HepG2 (cell line): Measurements from ENCODE around the gene BCL6B. TPM values are rescaled to one million over a fixed set of nuclear protein-coding genes. Genes with fewer than 3 reads are reported as not detected.

Experiments used
- CHD4 ChIP-seq: fragments of 200-600 bp; sonication (generic); IDR thresholded peaks from 2 replicates; pipeline ENCODE4 v1.7.0; 2017; ENCODE audit warnings: mild to moderate bottlenecking, low read length, borderline replicate concordance
- HBP1 ChIP-seq: IDR thresholded peaks from 2 replicates; pipeline ENCODE4 v1.6.1; 2016; ENCODE audit warnings: low read depth, control low read depth
- HNF1A ChIP-seq, 2 experiments: sonication (generic) in 1 of 2; formaldehyde crosslinking in 1 of 2; IDR thresholded peaks; 2 replicates each; pipeline versions ENCODE4 v1.4.0 to v1.6.1; 2016 to 2020; ENCODE audit warnings: borderline replicate concordance in 1 of 2, low read depth in 1 of 2, mild to moderate bottlenecking in 1 of 2, missing genetic modification reagents in 1 of 2
- HOMEZ ChIP-seq: IDR thresholded peaks from 2 replicates; pipeline ENCODE4 v1.6.1; 2016; ENCODE audit warnings: low read depth
- HOXA7 ChIP-seq: sonication (generic); formaldehyde crosslinking; IDR thresholded peaks from 2 replicates; pipeline ENCODE4 v1.8.1; 2022; ENCODE audit warnings: mild to moderate bottlenecking, missing genetic modification reagents, moderate library complexity
- KLF9 ChIP-seq: IDR thresholded peaks from 2 replicates; pipeline ENCODE4 v1.6.1; 2016; ENCODE audit warnings: low read depth
- MAFF ChIP-seq: IDR thresholded peaks from 2 replicates; pipeline ENCODE4 v1.6.1; 2011; ENCODE audit warnings: low read depth, low read length, improper control_type of control experiment
- MED8 ChIP-seq: sonication (generic); formaldehyde crosslinking; IDR thresholded peaks from 2 replicates; pipeline ENCODE4 v1.8.1; 2023; ENCODE audit warnings: mild to moderate bottlenecking, missing genetic modification reagents; ENCODE audit not compliant: insufficient replicate concordance
- NCOA5 ChIP-seq: sonication (generic); formaldehyde crosslinking; IDR thresholded peaks from 2 replicates; pipeline ENCODE4 v1.4.0; 2020; ENCODE audit warnings: missing genetic modification reagents
- POLR2A ChIP-seq, 2 experiments: IDR thresholded peaks; 2 replicates each; pipeline ENCODE4 v1.6.1; 2011; ENCODE audit warnings: low read depth in 2 of 2, low read length in 2 of 2, mild to moderate bottlenecking in 1 of 2, moderate library complexity in 1 of 2; ENCODE audit not compliant: insufficient read depth in 1 of 2
- RFX1 ChIP-seq: fragments of 450-650 bp; IDR thresholded peaks from 2 replicates; pipeline ENCODE4 v1.6.1; 2017
- SP5 ChIP-seq: IDR thresholded peaks from 2 replicates; pipeline ENCODE4 v1.6.1; 2016; ENCODE audit warnings: low read depth, borderline replicate concordance
- STAT6 ChIP-seq: sonication (generic); formaldehyde crosslinking; IDR thresholded peaks from 2 replicates; pipeline ENCODE4 v1.4.0; 2020; ENCODE audit warnings: missing genetic modification reagents, mild to moderate bottlenecking, borderline replicate concordance
- ZBTB14 ChIP-seq: sonication (generic); formaldehyde crosslinking; IDR thresholded peaks from 2 replicates; pipeline ENCODE4 v1.4.0; 2020; ENCODE audit warnings: missing genetic modification reagents
- ZBTB42 ChIP-seq: sonication (generic); formaldehyde crosslinking; IDR thresholded peaks from 2 replicates; pipeline ENCODE4 v1.5.0; 2020; ENCODE audit warnings: mild to moderate bottlenecking, missing genetic modification reagents
- ZNF234 ChIP-seq: sonication (generic); formaldehyde crosslinking; conservative IDR thresholded peaks from 2 replicates; pipeline ENCODE4 v1.5.1; 2020; ENCODE audit warnings: mild to moderate bottlenecking, missing genetic modification reagents
- ZNF264 ChIP-seq: sonication (generic); formaldehyde crosslinking; IDR thresholded peaks from 2 replicates; pipeline ENCODE4 v1.4.0; 2020; ENCODE audit warnings: missing genetic modification reagents
- ZNF501 ChIP-seq: sonication (generic); formaldehyde crosslinking; IDR thresholded peaks from 2 replicates; pipeline ENCODE4 v1.5.1; 2020; ENCODE audit warnings: mild to moderate bottlenecking, moderate library complexity, missing genetic modification reagents
- ZNF878 ChIP-seq: sonication (generic); formaldehyde crosslinking; IDR thresholded peaks from 2 replicates; pipeline ENCODE4 v1.8.1; 2023; ENCODE audit warnings: mild to moderate bottlenecking, missing genetic modification reagents, moderate library complexity
- polyA plus RNA-seq, 8 experiments: library from polyadenylated mRNA; depleted of rRNA in 3 of 8; stranded (reverse) in 7 of 8; unstranded in 1 of 8; fragments of >200 nt; fragmentation: Illumina TruSeq in 4 of 8; extraction: Trizol in 4 of 8; gene quantifications; 2 replicates each; pipeline versions ENCODE4 v1.2.1 to v1.2.3, GENCODE V29; 2011 to 2016; ENCODE audit warnings: low read depth in 4 of 8, missing spikeins in 1 of 8, mixed read lengths in 1 of 8; ENCODE audit not compliant: insufficient read depth in 1 of 8
- total RNA-seq, 5 experiments: library from RNA; depleted of rRNA; stranded (reverse); fragments of >200 nt; fragmentation: Illumina TruSeq; extraction: Trizol; gene quantifications; 2 replicates each; pipeline ENCODE4 v1.2.3, GENCODE V29; 2016; ENCODE audit warnings: low read depth in 1 of 5

BCL6B gene
- total and polyA plus RNA-seq, 2 of the 13 experiments (the other 11 are each of a cell fraction or from before 2014, with no cell fraction given) = not detected

- TF ChIP-seq HNF1A (IDR thresholded peaks at IDR 0.05; ENCODE audit: low read depth) (no peak), HNF1A (CRISPR knock-in tag; IDR thresholded peaks at IDR 0.05; ENCODE audit: borderline replicate concordance) (peak; percentile 25; the same call in 1 of the 2 replicates), ZNF501 (CRISPR knock-in tag) (peak; percentile 52; the same call in 1 of the 2 replicates), ZNF878 (CRISPR knock-in tag) (no peak), HOXA7 (CRISPR knock-in tag) (no peak), HBP1 (CRISPR knock-in tag) (no peak), RFX1 (no peak), STAT6 (CRISPR knock-in tag) (no peak), ZBTB42 (CRISPR knock-in tag) (no peak), MED8 (CRISPR knock-in tag) (no peak), KLF9 (CRISPR knock-in tag) (no peak), MAFF (no peak), POLR2A (IDR thresholded peaks at IDR 0.05; ENCODE audit: insufficient read depth in 1 of 2, low read depth in 2 of 2, low read length in 2 of 2) (no peak), ZNF234 (CRISPR knock-in tag) (no peak), CHD4 (no peak), NCOA5 (no peak), SP5 (CRISPR knock-in tag) (no peak), ZBTB14 (no peak), ZNF264 (CRISPR knock-in tag) (no peak), HOMEZ (CRISPR knock-in tag) (no peak)
Observed at GRCh38 chr17:7021993-7022778, 664 bp upstream of the BCL6B start (continued).
